Esophagus squamous epithelium (tissue), 5 donors: ENCODE results near the gene LOXHD1. TPM values are rescaled to one million over a fixed set of nuclear protein-coding genes. Genes with fewer than 3 reads are reported as not detected.

Experiments used
- DNase-seq: peaks from one replicate; lab custom pipeline; 2025; lab: John Stamatoyannopoulos, UW
- H3K27ac ChIP-seq, 4 donors: fragments of 200-600 bp; sonication (generic); one replicate each; pipeline ENCODE4 v1.5.1; 2016 to 2019; ENCODE audit warnings: mild to moderate bottlenecking in 1 of 4
- H3K27me3 ChIP-seq, 4 donors: fragments of 200-600 bp; sonication (generic); 1 replicate in 3 of 4; 2 replicates in 1 of 4; pipeline versions ENCODE4 v1.5.1 to v1.6.0; 2017 to 2021; ENCODE audit warnings: antibody characterized with exemption in 1 of 4
- H3K36me3 ChIP-seq, 3 donors: fragments of 200-600 bp; sonication (generic); one replicate each; pipeline ENCODE4 v1.5.1; 2016 to 2019
- H3K4me1 ChIP-seq, 3 donors: fragments of 200-600 bp; sonication (generic); one replicate each; pipeline ENCODE4 v1.5.1; 2017 to 2019
- H3K4me3 ChIP-seq, 4 donors: fragments of 200-600 bp; sonication (generic); 1 replicate in 3 of 4; 2 replicates in 1 of 4; pipeline ENCODE4 v1.5.1; 2016 to 2019; ENCODE audit warnings: mild to moderate bottlenecking in 2 of 4, moderate library complexity in 1 of 4
- H3K9me3 ChIP-seq, 3 donors: fragments of 200-600 bp; sonication (generic); one replicate each; pipeline ENCODE4 v1.5.1; 2016 to 2019
- POLR2A ChIP-seq, 4 donors: fragments of 450-650 bp; IDR thresholded peaks; one replicate each; pipeline ENCODE4 v1.6.1; 2017; ENCODE audit warnings: antibody characterized with exemption in 4 of 4, mild to moderate bottlenecking in 4 of 4, moderate library complexity in 3 of 4
- WGBS, 2 donors: methylation state at CpG; one replicate each; pipeline ENCODE4 v1.1.5; 2018; 5-methylcytosine and 5-hydroxymethylcytosine counted together
- intact Hi-C: fragments of 100-400 bp; cut with DNase I; formaldehyde crosslinking; loops from one replicate; pipeline ENCODE4 v1.15.0; 2022
- total RNA-seq, 4 donors: library from RNA; depleted of rRNA; stranded (reverse); fragments of >200 nt; gene quantifications; one replicate each; pipeline ENCODE4 v1.1.0, GENCODE V29; 2016
- TF ChIP-seq, protein P1 (sequence below), 6 experiments: fragments of 450-650 bp in 4 of 6; fragments of 200-600 bp in 2 of 6; sonication (generic) in 2 of 6; IDR thresholded peaks; one replicate each; pipeline ENCODE4 v1.5.1; 2016 to 2019; ENCODE audit warnings: antibody characterized with exemption in 6 of 6, mild to moderate bottlenecking in 4 of 6, moderate library complexity in 4 of 6
- donor health status: DM: yes; HTN: yes; CAD: no.

Gene LOXHD1
- total RNA-seq, 4 donors from 2014 or later: 0.19 TPM; not detected in 3

DNA sequence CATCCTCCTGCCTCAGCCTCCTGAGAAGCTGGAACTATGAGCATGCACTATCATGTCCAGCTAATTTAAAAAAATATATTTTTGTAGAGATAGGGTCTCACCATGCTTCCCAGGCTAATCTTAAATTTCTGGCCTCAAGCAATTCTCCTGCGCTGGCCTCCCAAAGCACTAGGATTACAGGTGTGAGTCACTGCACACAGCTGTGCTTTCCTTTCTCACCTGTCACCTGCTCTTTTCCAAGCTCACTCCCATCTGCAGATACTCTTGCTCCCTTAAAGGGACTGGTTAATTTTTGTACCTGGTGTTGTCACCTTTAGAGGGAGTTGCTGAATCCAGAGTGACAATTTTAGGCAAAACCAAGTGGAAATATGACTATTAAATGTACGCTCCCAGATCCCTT is 178.2 kb downstream of the LOXHD1 start:
- no peaks in the 10 kb centered on the region for H3K36me3 ChIP-seq
- WGBS, 2 donors: 29 to 63% methylated on average over 2 of the region's 2 CpGs
- no peak overlapping the region for H3K27ac ChIP-seq
- peaks cover 0 to 13% (median 11%) of the 10 kb centered on the region in 3 donors for H3K9me3 ChIP-seq
- DNase-seq: no peak
- intact Hi-C loops: no loop called here
- H3K4me1 ChIP-seq: peaks cover 0 to 31% (median 0%) of the 10 kb centered on the region in 3 donors
- TF ChIP-seq, protein P1, sequence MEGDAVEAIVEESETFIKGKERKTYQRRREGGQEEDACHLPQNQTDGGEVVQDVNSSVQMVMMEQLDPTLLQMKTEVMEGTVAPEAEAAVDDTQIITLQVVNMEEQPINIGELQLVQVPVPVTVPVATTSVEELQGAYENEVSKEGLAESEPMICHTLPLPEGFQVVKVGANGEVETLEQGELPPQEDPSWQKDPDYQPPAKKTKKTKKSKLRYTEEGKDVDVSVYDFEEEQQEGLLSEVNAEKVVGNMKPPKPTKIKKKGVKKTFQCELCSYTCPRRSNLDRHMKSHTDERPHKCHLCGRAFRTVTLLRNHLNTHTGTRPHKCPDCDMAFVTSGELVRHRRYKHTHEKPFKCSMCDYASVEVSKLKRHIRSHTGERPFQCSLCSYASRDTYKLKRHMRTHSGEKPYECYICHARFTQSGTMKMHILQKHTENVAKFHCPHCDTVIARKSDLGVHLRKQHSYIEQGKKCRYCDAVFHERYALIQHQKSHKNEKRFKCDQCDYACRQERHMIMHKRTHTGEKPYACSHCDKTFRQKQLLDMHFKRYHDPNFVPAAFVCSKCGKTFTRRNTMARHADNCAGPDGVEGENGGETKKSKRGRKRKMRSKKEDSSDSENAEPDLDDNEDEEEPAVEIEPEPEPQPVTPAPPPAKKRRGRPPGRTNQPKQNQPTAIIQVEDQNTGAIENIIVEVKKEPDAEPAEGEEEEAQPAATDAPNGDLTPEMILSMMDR (IDR thresholded peaks at IDR 0.05): no peak
- no peak for TF ChIP-seq POLR2A (IDR thresholded peaks at IDR 0.05)
- H3K27me3 ChIP-seq: peaks cover 0 to 13% (median 0%) of the 10 kb centered on the region in 4 donors
- no peak overlapping the region for H3K4me3 ChIP-seq

DNA sequence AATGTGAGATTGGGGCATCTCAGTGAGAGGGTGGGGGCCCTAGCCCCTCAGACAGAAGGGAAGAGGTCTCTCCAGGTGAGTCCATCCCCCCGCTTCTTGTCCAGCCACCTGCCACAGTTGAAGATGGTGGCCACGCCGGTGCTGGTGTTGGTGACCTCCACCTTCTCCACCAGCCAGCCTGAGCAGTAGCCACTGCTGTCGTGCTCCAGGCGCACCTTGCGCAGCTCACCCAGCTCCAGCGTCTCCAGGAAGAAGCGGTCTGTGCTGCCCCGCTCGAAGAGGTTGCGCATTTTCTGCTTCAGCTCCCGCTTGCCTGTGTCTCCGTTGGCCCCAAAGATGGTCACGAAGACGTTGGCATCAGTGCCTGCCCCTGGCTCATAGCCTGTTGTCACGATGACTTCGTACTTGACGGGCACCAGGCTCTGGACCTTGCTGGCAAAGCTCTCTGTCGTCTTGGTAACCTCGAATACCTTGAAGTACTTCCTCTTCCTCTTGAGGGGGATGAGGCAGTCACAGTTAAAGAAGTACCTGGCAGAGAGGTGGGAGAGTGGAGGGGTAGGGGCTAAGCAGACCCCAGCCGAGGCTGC is 179.5 kb downstream of the LOXHD1 start:
- no peak for DNase-seq
- peaks cover 0 to 7% (median 6%) of the 10 kb centered on the region in 3 donors for H3K9me3 ChIP-seq
- 62 to 85% methylated on average over 5 to 20 of the region's 21 CpGs for WGBS, 2 donors
- H3K4me3 ChIP-seq: no peak overlapping the region
- no peaks in the 10 kb centered on the region for H3K36me3 ChIP-seq
- peaks cover 0 to 14% (median 0%) of the 10 kb centered on the region in 4 donors for H3K27me3 ChIP-seq
- intact Hi-C loops: no loop called here
- TF ChIP-seq POLR2A (IDR thresholded peaks at IDR 0.05): no peak
- TF ChIP-seq, protein P1 (IDR thresholded peaks at IDR 0.05): no peak
- peaks cover 0 to 31% (median 0%) of the 10 kb centered on the region in 3 donors for H3K4me1 ChIP-seq
- H3K27ac ChIP-seq: no peak overlapping the region

DNA sequence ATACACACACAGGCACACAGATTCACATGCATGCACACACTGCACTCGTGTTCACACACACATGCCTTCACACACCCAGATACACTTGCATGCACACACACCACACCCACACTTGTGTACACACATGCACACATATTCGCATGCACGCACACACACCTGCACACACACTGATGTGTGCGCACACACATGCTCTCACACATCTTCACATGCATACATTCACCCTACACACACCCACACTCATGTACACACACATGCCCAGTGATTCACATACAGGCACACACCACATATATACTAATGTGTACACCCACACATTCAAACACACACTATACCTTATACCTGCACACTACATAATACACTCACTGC is 181.6 kb downstream of the LOXHD1 start:
- 89 to 92% methylated on average over 4 of the region's 4 CpGs for WGBS, 2 donors
- no peak for DNase-seq
- Histone ChIP-seq H3K36me3 (no peaks in the 10 kb centered on the region), H3K27ac (no peak overlapping the region), H3K9me3 (no peaks in the 10 kb centered on the region), H3K27me3 (peaks cover 0 to 20% (median 0%) of the 10 kb centered on the region in 4 donors), H3K4me3 (no peak overlapping the region), H3K4me1 (peaks cover 0 to 17% (median 0%) of the 10 kb centered on the region in 3 donors)
- TF ChIP-seq, protein P1 (IDR thresholded peaks at IDR 0.05): no peak
- TF ChIP-seq POLR2A (IDR thresholded peaks at IDR 0.05): no peak
- intact Hi-C loops: no loop called here

DNA sequence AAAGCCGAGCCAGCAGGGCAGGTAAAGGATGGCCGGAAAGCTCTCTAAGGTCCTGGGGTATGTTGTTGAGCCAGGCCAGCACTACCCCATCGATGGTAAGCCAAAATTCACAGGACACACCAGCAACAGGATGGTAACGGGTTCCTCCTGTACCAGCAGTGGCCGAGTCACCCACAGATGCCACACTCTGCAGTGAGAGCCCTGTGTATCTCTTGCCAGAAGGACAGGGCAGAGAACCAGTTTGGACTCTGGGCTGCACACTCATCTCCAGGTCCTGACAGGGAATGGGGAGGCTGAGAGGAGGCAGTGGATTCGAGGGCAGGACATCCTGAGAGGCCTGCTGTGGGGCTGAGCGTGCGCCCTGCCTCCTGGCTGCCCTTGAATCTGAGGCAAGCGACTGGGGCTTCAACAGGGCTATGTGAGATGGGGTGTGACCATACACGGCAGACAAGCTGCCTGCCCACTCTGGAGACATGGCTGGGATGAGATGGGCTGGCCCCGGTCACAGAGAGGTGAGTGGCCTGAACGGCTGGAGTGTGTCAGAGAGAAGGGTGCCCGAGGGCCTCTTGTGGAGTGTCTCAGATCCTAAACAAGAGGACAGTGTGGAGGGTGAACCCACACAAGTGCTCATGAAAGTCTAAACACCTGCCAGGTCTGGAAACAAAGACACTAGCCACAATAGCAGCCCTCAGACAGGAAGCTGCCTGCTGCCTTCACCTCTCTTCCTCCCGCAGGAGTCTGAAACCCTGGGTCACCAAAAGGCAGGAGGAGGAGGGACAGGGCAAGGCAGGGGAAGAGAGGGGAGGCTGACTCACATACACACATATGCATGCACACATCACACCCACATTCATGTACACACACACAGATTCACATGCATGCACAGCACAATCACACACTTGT is 182.3 kb downstream of the LOXHD1 start:
- no peak overlapping the region for H3K27ac ChIP-seq
- WGBS, 2 donors: 69 to 70% methylated on average over 9 to 13 of the region's 14 CpGs
- H3K4me3 ChIP-seq: no peak overlapping the region
- peaks cover 0 to 20% (median 0%) of the 10 kb centered on the region in 4 donors for H3K27me3 ChIP-seq
- H3K36me3 ChIP-seq: no peaks in the 10 kb centered on the region
- no peaks in the 10 kb centered on the region for H3K9me3 ChIP-seq
- TF ChIP-seq POLR2A (IDR thresholded peaks at IDR 0.05): no peak
- TF ChIP-seq, protein P1 (IDR thresholded peaks at IDR 0.05): no peak
- peaks cover 0 to 16% (median 0%) of the 10 kb centered on the region in 3 donors for H3K4me1 ChIP-seq
- intact Hi-C loops: no loop called here
- no peak for DNase-seq
